GM18951 (cell line): ENCODE results near the gene CHPF2.

Experiments
- POLR2A ChIP-seq: IDR thresholded peaks from 4 replicates; pipeline ENCODE4 v1.6.1; 2011; ENCODE audit warnings: mild to moderate bottlenecking; ENCODE audit not compliant: insufficient read length, insufficient read depth; ENCODE audit errors: extremely low read depth
- in situ Hi-C: fragments of 300-500 bp; cut with MboI; formaldehyde crosslinking; loops from one replicate; pipeline ENCODE4 v1.12.0; 2022; ENCODE audit warnings: low sequenced_read_pairs, mixed read lengths, inconsistent platforms; ENCODE audit not compliant: unreplicated experiment

CHPF2 gene

GRCh38 chr7:151242159-151243044 is 10.1 kb downstream of the CHPF2 start:
- no peak for TF ChIP-seq POLR2A
- in situ Hi-C loops: no loop called here

- no peak for TF ChIP-seq POLR2A
- in situ Hi-C loops: no loop called here
Measured at GRCh38 chr7:151243045-151243349, 10.7 kb downstream of the CHPF2 start.

GRCh38 chr7:151243408-151244195 is 11.3 kb downstream of the CHPF2 start:
- in situ Hi-C loops: no loop called here
- no peak for TF ChIP-seq POLR2A

- TF ChIP-seq POLR2A: no peak
- in situ Hi-C loops: no loop called here
Measured at GRCh38 chr7:151244196-151244840, 12.0 kb downstream of the CHPF2 start.

- in situ Hi-C loops: no loop called here
Measured at GRCh38 chr7:151244841-151245346, 12.6 kb downstream of the CHPF2 start.

GRCh38 chr7:151245360-151246101 is 13.2 kb downstream of the CHPF2 start:
- in situ Hi-C loops: no loop called here
- no peak for TF ChIP-seq POLR2A

More at GRCh38 chr7:151244841-151245346, 12.6 kb downstream of the CHPF2 start:
- no peak for TF ChIP-seq POLR2A

GRCh38 chr7:151246102-151246850 is 14.0 kb downstream of the CHPF2 start:
- in situ Hi-C loops: no loop called here
- TF ChIP-seq POLR2A: no peak

GRCh38 chr7:151246851-151247580 is 14.7 kb downstream of the CHPF2 start:
- in situ Hi-C loops: no loop called here
- TF ChIP-seq POLR2A: no peak

GRCh38 chr7:151247611-151248345 is 15.5 kb downstream of the CHPF2 start:
- TF ChIP-seq POLR2A: no peak

GRCh38 chr7:151248346-151249033 is 16.2 kb downstream of the CHPF2 start, which contains the start of gene SMARCD3:
SMARCD3 (minus strand) TSS chr7:151248694; CDS start chr7:151248562, 132 bp downstream.
- TF ChIP-seq POLR2A: no peak
- in situ Hi-C loops: no loop called here

More at GRCh38 chr7:151247611-151248345, 15.5 kb downstream of the CHPF2 start:
- in situ Hi-C loops: no loop called here
